Measurements from ENCODE around the gene ELAVL1. TPM values are rescaled to one million over a fixed set of nuclear protein-coding genes. Genes with fewer than 3 reads are reported as not detected.
A peak's percentile ranks its signal among the peaks of the same experiment; 100 is the strongest.

ELAVL1 gene
- total RNA-seq (10 to 100 TPM; 17.9 to 38.4 (median 28.7) TPM), polyA plus RNA-seq (10 to 100 TPM in 1 of 2 donors, 1 to 10 TPM in 1; 6.6 to 18.2 TPM)

DNA sequence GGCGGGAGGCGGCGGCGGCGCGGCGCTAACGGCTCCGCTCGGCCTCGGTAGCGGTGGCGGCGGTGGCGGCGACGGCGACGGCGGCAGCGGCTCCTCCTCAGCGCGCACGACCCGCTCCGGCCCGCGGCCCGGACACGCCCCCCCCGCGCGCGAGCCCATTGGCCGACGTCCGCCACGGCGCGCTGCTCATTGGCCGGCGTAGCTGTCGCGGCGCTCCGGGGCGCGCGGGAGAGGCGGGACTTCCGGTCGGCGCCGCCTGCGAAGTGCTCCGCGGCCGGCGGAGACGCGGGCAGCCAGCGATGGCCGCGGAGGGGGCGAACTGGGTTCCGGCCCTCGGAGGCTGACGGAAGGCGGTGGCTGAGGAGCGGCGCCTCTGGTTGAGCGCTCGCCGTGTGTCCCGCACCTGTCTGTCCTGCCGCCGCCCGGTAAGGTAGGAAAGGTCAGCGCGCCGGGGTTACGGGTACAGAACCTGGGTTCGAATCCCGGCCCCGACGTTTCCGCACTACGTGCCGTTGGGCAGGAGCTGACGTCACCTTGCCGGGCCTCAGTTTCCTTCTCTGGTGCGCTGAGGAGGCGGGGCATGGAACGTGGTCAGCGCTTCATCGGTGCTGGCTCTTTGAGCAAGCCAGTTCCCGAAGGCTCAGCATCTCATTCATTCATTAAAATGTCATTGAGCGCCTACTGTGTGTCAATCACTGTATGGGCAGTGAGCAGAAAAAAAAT is at the start of gene ELAVL1:
Gene ELAVL1, minus strand, starts transcription at position 108 of the 723 bp plus-strand sequence. CDS start 13,826 bp downstream, outside the sequence.
- no peak for FAIRE-seq

GRCh38 chr19:8054169-8054568 is 48.7 kb upstream of the ELAVL1 start:
- ATAC-seq = peak in 2 of 4 donors; percentile 7 to 40
- 25 to 26% methylated on average over 9 of the region's 9 CpGs for WGBS, 2 donors
- no peaks in the 10 kb centered on the region for H3K9me3 ChIP-seq
- H3K27me3 ChIP-seq = no peaks in the 10 kb centered on the region
- no peak for FAIRE-seq
- no peak for DNase-seq
- no peak overlapping the region for H3K27ac ChIP-seq
- H3K4me1 ChIP-seq = no peaks in the 10 kb centered on the region
- TF ChIP-seq, protein P1, sequence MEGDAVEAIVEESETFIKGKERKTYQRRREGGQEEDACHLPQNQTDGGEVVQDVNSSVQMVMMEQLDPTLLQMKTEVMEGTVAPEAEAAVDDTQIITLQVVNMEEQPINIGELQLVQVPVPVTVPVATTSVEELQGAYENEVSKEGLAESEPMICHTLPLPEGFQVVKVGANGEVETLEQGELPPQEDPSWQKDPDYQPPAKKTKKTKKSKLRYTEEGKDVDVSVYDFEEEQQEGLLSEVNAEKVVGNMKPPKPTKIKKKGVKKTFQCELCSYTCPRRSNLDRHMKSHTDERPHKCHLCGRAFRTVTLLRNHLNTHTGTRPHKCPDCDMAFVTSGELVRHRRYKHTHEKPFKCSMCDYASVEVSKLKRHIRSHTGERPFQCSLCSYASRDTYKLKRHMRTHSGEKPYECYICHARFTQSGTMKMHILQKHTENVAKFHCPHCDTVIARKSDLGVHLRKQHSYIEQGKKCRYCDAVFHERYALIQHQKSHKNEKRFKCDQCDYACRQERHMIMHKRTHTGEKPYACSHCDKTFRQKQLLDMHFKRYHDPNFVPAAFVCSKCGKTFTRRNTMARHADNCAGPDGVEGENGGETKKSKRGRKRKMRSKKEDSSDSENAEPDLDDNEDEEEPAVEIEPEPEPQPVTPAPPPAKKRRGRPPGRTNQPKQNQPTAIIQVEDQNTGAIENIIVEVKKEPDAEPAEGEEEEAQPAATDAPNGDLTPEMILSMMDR (IDR thresholded peaks at IDR 0.05) = no peak
- no peak overlapping the region for H3K4me3 ChIP-seq
- intact Hi-C loops (cut with DNase I) = no loop called here
- no peaks in the 10 kb centered on the region for H3K36me3 ChIP-seq

More for the DNA sequence above, at the start of gene ELAVL1:
- WGBS, 2 donors = 0 to 1% methylated on average over 58 to 98 of the region's 98 CpGs
- peaks cover 6 to 32% (median 21%) of the 10 kb centered on the region in 3 donors for H3K4me1 ChIP-seq
- intact Hi-C loops (cut with DNase I) = no loop called here
- no peaks in the 10 kb centered on the region for H3K9me3 ChIP-seq
- DNase-seq (peak; percentile 83 to 98 (median 92)), ATAC-seq (peak; percentile 94 to 97 (median 96))
- no peaks in the 10 kb centered on the region for H3K36me3 ChIP-seq
- H3K4me3 ChIP-seq = peak within 1 kb of the TSS; percentile 64 to 84 (median 80)
- TF ChIP-seq, protein P1 (IDR thresholded peaks at IDR 0.05) = no peak
- no peaks in the 10 kb centered on the region for H3K27me3 ChIP-seq
- H3K27ac ChIP-seq = peak within 1 kb of the TSS; percentile 61 to 74 (median 68)

DNA sequence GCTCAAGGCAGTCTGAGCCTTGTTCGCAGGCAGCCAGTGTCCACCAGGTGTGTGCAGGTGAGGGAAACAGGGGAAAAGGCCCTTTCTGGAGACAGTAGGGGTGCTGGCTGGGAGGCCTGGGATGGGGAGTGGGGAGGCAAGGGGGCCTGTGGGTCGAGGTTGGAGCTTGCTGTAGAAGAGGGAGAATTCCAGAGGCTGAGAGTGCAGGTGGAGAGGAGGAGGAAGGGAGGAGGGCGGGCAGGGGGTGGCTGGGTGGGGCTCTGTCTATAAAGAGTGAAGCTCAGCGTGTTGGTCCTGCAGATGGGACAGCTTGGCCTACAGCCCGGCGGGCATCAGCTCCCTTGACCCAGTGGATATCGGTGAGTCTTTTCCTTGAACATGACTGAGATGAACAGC is 47.0 kb upstream of the ELAVL1 start, which contains the start of gene CCL25:
Gene CCL25, plus strand, starts transcription at position 297 of the 396 bp plus-strand sequence. CDS start 290 bp downstream, outside the sequence.
- no peak for ATAC-seq
- Histone ChIP-seq H3K36me3 (no peaks in the 10 kb centered on the region), H3K27me3 (no peaks in the 10 kb centered on the region), H3K9me3 (no peaks in the 10 kb centered on the region), H3K27ac (no peak within 1 kb of the TSS), H3K4me3 (no peak within 1 kb of the TSS), H3K4me1 (no peaks in the 10 kb centered on the region)
- 80 to 83% methylated on average over 7 of the region's 7 CpGs for WGBS, 2 donors
- intact Hi-C loops (cut with DNase I) = no loop called here
- FAIRE-seq = no peak
- no peak for DNase-seq
- TF ChIP-seq, protein P1 (IDR thresholded peaks at IDR 0.05) = no peak

DNA sequence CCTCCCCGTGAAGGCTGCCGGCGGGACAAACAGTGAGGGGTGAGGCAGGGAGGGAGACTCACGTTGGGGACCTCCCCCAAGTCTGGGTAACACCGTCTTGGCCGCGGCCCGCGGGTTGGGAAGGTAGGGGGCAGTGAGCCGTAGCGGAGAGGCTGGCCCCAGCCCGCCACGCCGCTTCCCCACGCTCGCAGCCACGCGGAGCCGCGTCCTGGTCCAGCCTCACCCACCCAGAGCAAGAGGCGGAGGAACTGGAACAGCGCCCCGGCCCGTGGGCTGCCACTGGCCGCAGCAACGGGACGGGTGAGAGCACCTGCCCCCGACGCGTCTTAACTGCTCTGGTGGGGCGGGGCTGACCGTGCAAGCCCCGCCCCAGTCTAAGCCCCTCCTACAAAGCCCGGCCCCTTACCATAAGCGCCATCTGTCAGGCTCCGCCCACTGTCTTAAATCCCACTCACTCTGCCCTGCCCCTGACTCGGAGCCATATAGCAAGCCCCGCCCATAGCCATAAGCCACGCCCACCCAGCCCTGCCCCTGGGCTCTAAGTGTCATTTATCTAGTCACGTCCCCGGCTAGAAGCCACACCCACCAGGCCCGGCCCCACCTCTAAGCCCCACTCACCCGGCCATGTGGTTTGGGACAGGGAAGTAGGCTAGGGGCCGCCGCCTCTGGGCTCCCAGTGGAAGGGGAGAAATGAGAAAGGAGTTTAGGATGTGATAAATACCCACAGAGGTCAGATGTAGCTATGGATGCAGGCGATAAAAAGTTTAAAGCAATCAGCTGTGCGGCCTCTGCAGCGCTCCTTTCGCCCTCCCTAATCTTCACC is 45.0 kb upstream of the ELAVL1 start:
- H3K27ac ChIP-seq = no peak overlapping the region
- no peaks in the 10 kb centered on the region for H3K27me3 ChIP-seq
- no peaks in the 10 kb centered on the region for H3K9me3 ChIP-seq
- intact Hi-C loops (cut with DNase I) = no loop called here
- DNase-seq = peak; percentile 48 to 85 (median 78)
- WGBS, 2 donors = 11 to 15% methylated on average over 38 to 49 of the region's 49 CpGs
- TF ChIP-seq, protein P1 (IDR thresholded peaks at IDR 0.05) = no peak
- no peaks in the 10 kb centered on the region for H3K4me1 ChIP-seq
- no peaks in the 10 kb centered on the region for H3K36me3 ChIP-seq
- ATAC-seq = peak; percentile 81 to 96 (median 92)
- H3K4me3 ChIP-seq = peak overlapping the region in 2 of 4 donors; percentile 29 to 34
- no peak for FAIRE-seq

Measured in pancreas (tissue), 10 donors.